HG02840 (cell line): ENCODE data around the gene SPINK2.
A peak's percentile ranks its signal among the peaks of the same experiment; 100 is the strongest.

ENCODE experiments used
- ATAC-seq: cut with Tn5 transposase; IDR thresholded peaks from one replicate; pipeline ENCODE4 v1.9.1; 2021; ENCODE audit warnings: mild to moderate bottlenecking, moderate library complexity, moderate number of reproducible peaks; ENCODE audit not compliant: unreplicated experiment, low FRiP score

The SPINK2 gene, protein sequence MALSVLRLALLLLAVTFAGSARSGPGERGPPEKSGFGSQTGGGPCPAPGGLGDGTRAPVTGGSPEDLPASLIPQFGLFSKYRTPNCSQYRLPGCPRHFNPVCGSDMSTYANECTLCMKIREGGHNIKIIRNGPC

DNA sequence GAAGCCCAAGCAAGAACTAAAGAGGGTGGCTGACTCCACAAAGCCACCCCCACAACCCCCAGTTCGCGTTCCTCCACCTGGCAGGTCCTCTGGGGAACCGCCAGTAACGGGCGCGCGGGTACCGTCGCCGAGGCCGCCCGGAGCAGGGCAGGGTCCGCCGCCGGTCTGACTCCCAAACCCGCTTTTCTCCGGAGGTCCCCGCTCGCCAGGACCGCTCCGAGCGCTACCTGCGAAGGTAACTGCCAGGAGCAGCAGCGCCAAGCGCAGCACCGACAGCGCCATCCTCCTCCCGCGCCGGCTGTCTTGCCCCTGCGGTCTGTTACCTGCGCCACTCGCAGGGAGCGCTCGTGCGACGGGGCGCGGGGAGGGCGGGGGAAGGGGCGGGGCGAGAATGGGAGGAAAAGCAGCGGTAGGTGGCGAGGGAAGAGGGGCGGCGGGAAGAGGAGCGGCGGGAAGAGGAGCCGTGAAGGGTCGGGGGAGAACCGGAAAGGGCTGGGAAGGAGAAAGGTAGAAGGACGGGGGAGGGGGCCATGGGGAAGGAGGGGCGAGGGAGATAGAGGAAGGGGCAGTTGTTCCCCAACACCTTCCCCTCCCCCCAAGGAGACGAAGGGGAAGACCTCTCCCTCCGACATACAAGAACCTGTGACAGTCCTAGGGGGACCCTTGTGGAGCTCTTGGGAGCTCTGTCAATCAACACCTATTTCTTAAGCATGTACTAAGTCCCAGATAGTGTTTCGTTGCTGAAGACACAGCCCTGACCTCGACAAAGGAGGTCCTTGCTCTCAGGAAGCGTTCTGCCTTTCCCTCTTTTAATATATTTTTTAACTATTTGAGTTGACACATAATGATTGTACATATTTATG lies at the start of gene SPINK2:
Gene SPINK2, minus strand, starts transcription at position 321 of the 863 bp plus-strand sequence. Its CDS starts 39 bp downstream, at position 282.
- no peak for ATAC-seq

DNA sequence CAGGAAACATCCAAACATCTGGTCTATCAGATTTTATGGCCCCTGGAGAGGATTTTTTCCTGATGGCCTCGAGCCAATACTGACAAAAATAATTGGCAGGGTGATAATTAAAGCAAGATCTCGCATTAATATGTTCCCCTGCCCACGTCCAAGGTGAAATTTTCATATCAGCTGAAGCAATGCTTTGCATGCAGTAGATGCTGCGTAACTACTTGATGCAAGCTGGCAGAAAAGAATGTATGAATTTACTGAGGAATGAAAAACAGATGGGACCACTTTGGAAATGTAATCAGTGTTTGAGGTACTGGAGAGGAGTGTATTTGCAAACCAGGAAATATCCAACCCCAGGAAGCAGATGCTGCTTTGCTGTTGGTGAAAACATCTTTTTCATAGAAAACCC lies 49.4 kb upstream of the SPINK2 start:
- ATAC-seq: no peak

DNA sequence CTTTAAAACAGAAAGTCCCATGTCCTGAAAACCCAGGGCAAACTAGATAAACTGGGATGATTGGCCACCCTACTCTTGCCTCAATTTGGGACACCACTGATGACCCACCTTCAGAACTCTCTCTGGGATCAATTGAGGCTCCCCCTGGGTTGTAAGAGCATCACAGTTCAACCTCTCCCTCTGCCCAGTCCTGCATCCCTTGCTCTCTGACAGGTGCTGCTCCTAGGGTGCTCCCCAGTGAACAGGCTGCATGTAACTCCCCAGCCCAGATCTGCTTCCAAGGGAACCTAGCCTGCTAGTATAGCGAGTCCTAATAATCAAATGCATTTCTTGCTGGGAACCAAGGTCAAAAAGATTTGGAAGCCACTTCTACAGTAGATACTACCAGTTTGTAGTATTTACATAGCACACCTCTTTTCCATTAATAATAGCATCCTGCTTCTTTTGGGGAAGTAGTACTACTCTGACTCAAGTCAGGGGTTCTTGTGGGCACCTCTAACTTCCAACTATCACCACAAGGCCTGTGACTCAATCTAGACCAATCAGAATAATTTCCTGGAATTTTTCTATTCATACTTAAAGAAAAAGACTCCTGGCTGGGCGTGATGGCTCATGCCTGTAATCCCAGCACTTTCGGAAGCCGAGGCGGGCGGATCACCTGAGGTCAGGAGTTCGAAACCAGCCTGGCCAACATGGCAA lies 42.1 kb upstream of the SPINK2 start:
- no peak for ATAC-seq

DNA sequence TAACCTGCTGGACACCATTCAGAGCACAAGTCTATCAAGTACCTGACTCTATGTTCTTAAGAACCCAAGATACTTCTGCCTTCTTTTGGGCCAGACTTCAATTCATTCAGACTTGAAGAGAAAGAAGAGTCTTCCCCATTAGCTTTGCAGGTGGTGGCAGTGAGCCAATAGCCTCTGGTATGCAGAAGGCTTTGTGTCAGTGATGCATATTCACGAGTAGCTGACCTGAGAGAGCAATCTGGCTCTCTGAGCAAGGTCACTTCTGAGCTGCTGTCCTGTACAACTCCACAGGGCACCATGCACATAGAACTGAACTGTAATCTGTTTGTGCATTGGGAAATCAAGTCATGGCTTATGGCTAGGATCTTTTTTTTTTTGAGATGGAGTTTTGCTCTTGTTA lies 39.9 kb upstream of the SPINK2 start:
- no peak for ATAC-seq

DNA sequence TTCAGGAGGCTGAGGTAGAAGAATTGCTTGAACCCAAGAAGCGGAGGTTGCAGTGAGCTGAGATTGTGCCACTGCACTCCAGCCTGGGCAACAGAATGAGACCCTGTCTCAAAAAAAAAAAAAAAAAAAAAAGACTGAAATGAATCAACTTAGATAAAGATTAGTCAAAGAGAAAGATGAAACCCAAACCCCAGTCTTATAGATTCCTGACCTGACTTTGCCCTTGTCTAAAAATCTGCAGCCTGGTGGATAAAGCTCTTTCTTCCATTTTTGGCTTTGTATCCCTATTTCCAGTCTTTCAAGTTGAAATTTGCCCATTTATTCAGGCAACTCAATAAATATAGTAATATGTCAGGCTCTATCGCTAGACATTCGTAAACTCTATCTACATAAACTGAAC lies 39.3 kb upstream of the SPINK2 start:
- no peak for ATAC-seq

DNA sequence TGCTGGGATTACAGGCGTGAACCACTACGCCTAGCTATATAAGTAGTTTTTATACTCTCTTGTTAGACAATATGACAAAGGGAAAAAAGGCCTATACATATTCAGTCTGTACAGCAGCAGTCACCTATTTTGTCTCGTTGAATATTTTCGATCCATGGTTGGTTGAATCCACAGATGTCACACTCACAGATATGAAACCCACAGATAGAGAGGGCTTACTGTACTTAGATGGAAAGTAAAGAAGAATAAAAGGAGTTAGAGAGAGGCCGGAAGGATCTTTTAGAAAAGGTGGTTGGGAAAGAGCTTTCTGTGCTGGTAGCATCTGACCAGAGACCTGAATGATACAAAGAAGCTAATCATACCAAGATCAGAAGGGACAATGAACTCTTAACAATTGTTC lies 38.3 kb upstream of the SPINK2 start:
- peak; percentile 47 for ATAC-seq

DNA sequence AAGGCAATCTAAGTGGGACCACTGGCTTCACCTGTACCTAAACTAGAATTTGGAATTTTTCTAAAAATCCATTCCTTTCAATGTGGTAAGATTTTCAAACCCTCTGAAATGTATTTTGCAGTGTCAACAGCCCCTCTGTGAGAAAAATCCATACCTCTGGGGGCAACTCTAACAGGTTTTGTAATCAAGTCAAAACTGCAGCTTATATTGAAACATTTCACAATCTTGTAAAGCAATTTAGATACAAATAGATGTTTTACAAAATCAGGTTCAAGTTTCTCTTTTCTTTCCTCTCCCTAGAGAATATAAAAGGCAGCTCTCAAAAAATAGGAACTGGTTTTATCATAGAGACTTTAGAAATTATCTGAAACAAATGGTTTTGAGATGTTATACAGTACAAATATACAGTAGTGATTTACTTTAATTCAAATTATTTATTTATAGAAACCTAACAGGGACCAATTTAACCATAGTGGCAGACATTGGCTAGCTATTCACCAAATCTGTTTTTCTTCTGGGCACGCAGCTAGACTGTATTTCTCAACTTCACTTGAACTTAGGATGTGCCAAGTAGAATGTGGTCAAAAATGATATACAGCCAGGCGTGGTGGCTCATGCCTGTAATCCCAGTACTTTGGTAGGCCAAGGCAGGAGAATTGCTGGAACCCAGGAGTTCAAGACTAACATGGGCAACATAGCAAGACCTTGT lies 36.3 kb upstream of the SPINK2 start:
- no peak for ATAC-seq

DNA sequence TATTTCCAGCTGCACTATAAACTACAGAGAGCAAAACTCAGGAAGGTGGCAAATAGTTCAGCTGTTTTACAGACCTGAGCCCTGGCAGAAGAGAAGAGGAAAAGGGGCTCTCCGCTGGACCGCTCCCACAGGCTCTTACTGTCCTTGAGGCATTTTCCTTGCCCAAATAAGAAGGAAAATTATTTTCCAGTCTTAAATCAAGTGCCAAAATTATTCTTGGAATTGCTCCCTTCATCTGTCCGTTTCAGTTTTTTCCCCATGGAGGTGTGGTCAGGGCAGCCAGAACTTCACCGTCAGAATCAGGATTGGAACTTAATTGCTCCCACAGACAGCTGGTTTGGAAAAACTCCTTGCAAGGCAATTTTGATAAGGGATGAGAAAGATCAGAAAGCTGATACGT lies 35.2 kb upstream of the SPINK2 start:
- no peak for ATAC-seq

DNA sequence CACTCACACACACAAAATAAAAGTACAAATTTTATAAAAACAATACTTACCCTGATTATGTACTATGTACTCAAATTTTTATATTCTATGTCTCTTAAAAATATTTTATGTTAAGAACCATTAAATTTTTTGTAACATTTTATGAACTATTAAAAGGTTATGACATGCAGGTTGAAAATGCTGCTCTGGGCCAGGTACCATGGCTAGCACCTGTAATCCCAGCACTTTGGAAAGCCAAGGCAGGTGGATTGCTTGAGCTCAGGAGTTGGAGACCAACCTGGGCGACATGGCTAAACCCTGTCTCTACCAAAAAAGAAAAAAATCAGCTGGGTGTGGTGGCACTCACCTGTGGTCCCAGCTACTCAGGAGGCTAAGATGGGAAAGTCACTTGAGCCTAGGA lies 29.4 kb upstream of the SPINK2 start:
- no peak for ATAC-seq

DNA sequence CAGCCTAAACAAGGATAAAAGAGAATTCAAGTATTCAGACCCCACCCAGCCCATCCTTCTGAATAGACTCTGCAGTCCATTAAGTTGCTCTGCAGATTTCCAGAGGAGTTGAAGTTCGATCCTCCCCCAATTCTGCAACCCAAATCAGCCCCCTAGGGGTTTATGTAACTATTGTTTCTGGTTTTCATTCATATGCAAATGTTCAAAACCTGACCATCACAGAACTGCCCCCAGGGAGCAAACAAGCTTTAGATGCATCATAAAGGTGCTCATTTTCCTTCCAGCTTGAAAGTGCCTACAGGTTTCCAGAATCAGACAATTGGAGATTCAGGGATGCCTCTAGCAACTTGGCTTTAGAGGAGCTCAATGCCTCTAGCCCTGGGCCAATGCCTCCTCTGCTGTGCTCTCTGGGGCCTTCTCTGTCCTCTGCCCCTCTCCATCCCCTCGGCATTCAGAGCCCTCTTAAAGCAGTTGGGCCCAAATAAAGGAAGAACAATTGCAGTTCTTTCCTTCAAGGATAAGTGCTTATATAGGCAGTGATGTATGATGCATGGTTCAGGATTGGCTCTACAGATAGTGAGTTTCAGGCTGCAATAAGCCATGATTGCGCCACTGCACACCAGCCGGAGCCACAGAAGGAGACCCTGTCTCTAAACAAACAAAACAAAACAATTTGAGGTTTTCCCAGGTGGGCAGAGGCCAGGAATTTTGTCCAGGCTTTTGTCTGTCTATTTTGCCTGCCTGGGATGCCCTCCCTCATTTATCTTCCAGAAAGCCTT lies 23.5 kb upstream of the SPINK2 start:
- no peak for ATAC-seq

DNA sequence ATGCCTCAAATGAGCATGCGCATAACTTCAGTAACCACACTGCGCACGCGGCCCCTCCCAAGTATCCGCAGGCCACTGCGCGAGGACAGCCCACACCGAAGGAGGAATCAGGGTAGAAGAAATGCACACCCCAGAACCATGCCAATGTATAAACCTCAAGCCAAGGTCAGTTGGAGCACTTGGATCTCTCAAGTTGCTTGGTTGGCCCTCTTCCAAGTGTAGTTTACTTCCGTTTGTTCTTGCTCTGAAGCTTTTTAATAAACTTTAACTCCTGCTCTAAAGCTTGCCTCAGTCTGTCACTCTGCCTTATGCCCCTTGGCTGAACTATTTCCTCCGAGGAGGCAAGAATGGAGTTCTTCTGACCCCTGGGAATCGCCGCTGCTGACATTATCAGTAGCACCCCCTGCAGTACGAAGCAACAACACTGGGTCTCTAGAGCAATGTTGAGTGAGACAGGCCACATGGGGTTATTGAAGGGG lies 22.0 kb upstream of the SPINK2 start:
- ATAC-seq: no peak

DNA sequence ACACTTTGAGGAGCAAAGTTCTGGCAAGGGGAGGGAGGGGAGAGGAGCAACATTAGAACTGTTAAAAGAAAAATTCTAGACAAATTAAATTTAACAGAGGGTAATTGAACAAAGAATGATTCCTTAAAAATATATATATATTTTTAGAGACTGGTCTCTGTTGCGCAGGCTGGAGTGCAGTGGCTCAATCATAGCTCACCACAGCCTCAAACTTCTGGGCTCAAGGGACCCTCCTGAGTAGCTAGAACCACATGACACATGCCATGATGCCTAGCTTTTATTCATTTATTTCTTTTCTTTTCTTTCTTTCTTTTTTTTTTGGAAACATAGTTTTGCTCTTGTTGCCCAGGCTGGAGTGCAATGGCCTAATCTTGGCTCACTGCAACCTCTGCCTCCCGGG lies 19.1 kb upstream of the SPINK2 start:
- no peak for ATAC-seq

DNA sequence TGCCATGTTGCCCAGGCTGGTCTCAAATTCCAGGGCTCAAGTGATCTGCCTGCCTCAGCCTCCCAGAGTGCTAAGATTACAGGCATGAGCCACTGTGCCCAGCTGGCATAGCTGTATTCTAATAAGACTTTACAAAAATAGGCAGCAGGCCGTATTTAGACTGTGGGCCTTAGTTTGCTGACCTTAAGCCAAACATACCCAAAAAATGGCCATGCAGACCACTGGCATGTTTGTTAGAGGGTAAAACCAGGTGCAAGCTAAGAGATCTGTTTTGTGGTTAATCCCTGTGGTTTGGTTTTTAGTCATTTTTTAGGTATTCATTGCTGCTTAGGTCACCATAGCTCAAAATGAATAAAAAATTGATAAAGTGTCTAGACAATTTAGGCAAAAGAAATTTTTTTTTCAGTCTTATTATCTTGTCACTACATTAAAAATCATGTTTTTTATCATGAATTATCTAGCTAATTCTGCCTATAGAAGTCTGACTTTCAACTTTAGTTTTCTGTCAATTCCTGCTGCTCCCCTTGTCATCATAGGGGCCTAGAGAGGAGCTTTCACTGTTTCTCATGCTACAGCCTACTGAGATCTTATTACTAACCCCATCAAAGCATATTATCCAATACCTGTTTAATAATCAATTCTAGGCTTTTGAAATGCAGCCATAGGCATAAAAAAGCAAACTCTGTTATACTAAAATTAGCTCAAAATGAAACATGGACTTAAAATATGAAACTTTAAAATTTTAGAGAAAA lies 7.5 kb upstream of the SPINK2 start:
- ATAC-seq: no peak

DNA sequence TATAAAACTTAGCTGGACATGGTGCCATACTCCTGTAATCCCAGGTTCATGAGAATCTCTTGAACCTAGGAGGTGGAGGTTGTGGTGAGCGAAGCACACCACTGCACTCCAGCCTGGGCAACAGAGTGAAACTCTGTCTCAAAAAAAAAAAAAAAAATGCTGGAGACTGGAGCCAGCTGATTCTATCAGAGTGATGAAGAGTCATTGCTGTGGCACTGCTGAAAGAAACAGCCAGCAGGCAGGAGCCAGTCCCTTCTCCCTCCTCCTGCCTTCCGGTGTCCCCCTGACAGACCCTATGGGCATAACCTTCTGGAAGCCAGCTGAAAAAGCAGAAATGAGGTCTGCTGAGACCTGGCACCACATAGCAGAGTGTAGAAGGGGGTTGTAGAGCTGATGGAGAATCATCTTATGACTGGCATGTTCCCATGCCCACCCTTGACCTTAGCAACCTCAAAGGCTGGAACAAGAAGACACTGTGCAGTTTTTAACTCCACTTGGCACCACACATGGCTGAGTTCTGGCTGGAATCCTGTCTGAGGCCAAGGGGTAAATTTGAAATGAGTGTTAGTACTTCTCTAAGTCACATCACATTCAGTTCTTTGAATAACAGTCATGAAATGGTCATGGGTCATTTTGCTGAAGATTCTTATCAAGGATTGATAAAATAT lies 2.6 kb upstream of the SPINK2 start:
- no peak for ATAC-seq

DNA sequence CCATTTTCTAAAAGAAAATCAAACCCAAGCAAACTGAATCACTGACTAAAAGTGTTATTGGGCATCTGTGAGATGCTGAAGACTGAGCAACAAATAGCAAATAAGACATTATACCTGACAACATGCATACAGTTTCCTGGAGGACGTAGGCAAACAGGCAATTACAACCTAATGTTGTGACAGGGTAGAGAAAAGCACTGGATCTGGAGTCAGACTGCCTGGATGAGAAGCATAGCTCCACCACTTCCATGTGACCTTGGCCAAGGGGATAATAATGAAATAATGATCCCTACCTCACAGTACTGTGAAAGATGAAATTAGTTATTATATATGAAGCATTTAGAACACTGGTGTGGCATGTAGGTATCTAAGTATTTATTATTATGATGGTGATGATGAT lies 2.7 kb downstream of the SPINK2 start:
- no peak for ATAC-seq

DNA sequence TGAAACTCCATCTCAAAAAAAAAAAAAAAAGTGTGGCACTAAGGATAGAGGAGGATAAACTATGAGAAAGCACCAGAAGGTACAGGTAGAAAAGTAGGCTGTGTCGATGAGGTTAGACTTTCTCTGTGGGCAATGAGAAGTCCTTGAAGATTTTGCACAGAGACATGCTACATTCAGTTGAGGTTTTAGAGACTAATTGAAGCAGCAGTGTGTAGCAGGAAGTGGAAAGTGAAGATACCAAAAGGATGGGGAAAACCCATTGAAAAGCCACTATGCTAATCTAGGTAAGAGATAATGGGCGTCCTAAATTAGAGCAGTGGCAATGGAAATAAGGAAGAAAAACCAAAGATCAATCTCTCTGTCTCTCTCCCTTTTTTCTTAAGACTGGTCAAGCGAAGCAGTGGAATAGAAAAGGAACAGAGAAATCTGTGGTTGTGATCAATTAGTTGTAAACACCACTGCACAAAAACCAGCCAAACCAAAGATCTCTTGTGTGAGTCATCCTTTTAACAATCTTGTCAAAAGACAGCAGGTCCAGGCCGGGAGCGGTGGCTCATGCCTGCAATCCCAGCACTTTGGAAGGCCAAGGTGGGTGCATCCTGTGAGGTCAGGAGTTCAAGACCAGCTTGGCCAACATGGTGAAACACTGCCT lies 3.5 kb downstream of the SPINK2 start:
- peak; percentile 73 for ATAC-seq

DNA sequence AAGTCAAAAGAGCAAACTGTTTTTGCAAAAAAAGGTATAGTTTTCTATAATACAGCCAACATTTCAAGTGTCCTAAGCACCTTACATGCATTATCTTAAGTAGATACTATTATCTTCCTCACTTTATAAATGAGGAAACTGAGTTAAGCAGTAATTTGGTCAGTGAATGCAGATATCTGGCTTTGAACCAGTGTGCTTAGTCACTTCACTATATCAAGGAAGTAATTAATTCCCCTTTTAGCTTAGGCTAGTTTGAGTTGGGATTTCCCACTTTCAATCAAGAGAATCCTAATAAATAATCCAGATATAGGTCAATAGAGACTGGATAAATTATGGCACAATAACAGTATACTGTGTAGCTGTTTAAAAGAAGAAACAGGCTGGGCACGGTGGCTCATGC lies 14.8 kb downstream of the SPINK2 start:
- no peak for ATAC-seq

DNA sequence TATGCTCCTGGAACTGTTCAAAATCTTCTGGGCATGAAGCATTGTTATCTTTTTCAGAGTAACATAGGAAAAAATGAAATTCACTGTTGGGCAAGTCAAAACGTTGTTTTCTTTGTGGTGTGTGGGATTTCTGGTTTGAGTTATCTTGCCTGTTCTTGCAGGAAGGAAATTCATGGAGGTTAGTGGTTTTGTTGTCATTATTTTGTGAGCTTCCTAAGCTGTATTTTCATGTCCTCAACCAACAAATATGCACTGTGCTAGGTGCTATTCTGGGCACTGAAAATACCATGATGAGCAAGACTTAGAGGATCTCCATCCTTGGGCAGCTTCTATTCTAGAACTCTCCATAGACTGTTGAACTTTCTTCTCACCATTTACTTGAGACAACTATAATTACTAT lies 16.9 kb downstream of the SPINK2 start:
- no peak for ATAC-seq
